Lower leg skin (tissue), 4 donors: ENCODE results near the gene OR6N1. TPM values are rescaled to one million over a fixed set of nuclear protein-coding genes. Genes with fewer than 3 reads are reported as not detected.

Experiments
- DNase-seq, 2 donors: peaks; one replicate each; pipeline ENCODE4 v3.0.0-alpha.2; 2019; ENCODE audit warnings: low spot score in 2 of 2
- H3K4me3 ChIP-seq: fragments of 200-600 bp; sonication (generic); 2 replicates; pipeline ENCODE4 v1.5.1; 2017; ENCODE audit warnings: mild to moderate bottlenecking, low read depth; ENCODE audit not compliant: poor library complexity, severe bottlenecking
- POLR2A ChIP-seq, 2 donors: fragments of 450-650 bp; IDR thresholded peaks; one replicate each; pipeline ENCODE4 v1.6.1; 2016 to 2017; ENCODE audit warnings: antibody characterized with exemption in 2 of 2, mild to moderate bottlenecking in 1 of 2, moderate library complexity in 1 of 2
- WGBS, 2 donors: methylation state at CpG; one replicate each; pipeline ENCODE4 v1.1.5; 2018; 5-methylcytosine and 5-hydroxymethylcytosine counted together
- intact Hi-C: fragments of 100-400 bp; cut with DNase I; formaldehyde crosslinking; loops from one replicate; pipeline ENCODE4 v1.15.0; 2023; ENCODE audit warnings: low total_unique reads
- total RNA-seq, 4 donors: library from RNA; depleted of rRNA; stranded (reverse); fragments of >200 nt; gene quantifications; one replicate each; pipeline ENCODE4 v1.1.0, GENCODE V29; 2016
- TF ChIP-seq, protein P1 (sequence below), 3 donors: fragments of 450-650 bp; IDR thresholded peaks; one replicate each; pipeline ENCODE4 v1.5.1; 2016; ENCODE audit warnings: antibody characterized with exemption in 3 of 3, mild to moderate bottlenecking in 3 of 3, moderate library complexity in 2 of 3

Gene OR6N1
- total RNA-seq, 4 donors from 2014 or later, result not detected

DNA sequence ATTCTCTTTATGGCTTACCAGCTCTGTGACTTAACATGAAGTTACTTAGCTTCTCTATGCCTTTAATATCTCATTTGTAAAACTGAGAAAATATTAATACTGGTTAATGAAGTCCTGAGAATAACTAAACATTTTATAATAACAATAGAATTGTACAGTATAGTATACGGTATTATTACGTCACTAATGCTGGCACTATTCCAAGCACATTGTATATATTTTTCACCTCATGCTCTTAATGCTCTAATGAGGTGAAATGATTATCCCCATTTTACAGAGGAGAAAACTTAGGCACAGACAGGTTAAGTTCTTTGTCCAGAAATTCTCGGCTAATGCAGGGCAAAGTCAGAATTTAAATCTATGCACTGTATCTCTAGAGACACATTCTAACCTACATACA is 52.3 kb downstream of the OR6N1 start:
- no peak for DNase-seq
- intact Hi-C loops, result no loop called here
- TF ChIP-seq, protein P1, sequence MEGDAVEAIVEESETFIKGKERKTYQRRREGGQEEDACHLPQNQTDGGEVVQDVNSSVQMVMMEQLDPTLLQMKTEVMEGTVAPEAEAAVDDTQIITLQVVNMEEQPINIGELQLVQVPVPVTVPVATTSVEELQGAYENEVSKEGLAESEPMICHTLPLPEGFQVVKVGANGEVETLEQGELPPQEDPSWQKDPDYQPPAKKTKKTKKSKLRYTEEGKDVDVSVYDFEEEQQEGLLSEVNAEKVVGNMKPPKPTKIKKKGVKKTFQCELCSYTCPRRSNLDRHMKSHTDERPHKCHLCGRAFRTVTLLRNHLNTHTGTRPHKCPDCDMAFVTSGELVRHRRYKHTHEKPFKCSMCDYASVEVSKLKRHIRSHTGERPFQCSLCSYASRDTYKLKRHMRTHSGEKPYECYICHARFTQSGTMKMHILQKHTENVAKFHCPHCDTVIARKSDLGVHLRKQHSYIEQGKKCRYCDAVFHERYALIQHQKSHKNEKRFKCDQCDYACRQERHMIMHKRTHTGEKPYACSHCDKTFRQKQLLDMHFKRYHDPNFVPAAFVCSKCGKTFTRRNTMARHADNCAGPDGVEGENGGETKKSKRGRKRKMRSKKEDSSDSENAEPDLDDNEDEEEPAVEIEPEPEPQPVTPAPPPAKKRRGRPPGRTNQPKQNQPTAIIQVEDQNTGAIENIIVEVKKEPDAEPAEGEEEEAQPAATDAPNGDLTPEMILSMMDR (IDR thresholded peaks at IDR 0.05), result no peak
- TF ChIP-seq POLR2A (IDR thresholded peaks at IDR 0.05), result no peak
- WGBS, 2 donors, result 54 to 58% methylated on average over 3 of the region's 3 CpGs
- H3K4me3 ChIP-seq, result no peak overlapping the region

DNA sequence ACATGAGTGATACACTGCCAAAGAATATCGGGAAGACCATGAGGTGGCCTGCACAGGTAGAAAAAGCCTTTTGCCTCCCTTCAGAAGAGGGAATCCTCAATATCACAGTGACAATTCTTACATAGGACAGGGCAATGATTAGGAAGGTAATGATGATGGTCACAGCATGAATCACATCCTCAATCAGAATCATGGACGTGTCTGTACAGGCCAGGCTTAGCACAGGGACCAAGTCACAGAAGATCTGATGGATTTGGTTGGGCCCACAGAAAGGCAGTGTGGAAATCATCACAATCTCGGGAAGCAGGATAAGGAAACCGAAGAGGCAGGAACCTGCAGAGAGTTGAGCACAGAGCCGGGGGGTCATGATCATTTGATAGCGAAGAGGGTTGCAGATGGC is 54.7 kb downstream of the OR6N1 start:
- no peak for DNase-seq
- intact Hi-C loops, result no loop called here
- 85 to 88% methylated on average over 6 of the region's 6 CpGs for WGBS, 2 donors
- TF ChIP-seq, protein P1 (IDR thresholded peaks at IDR 0.05), result no peak
- TF ChIP-seq POLR2A (IDR thresholded peaks at IDR 0.05), result no peak
- no peak overlapping the region for H3K4me3 ChIP-seq

DNA sequence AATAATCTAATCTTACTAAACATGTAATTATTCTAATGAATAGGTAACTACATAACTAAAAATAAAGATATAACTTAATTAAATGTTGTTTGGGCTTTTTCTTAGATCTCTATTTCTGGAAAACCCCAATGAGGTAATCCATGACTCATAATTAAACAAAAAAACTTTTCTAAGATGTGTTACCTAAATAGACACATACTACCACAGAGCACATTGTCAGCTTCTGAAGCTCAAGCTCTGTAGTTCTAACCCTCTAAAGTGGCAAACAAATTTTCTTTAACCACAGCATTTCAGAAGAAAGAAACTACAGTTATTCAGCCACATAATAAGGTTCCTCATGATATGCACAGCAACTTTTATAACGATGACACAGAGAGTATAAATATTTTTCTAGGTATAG is 55.7 kb downstream of the OR6N1 start:
- no peak for DNase-seq
- TF ChIP-seq POLR2A (IDR thresholded peaks at IDR 0.05), result no peak
- TF ChIP-seq, protein P1 (IDR thresholded peaks at IDR 0.05), result no peak
- 68 to 70% methylated on average over 1 of the region's 1 CpG for WGBS, 2 donors
- H3K4me3 ChIP-seq, result no peak overlapping the region
- intact Hi-C loops, result no loop called here

DNA sequence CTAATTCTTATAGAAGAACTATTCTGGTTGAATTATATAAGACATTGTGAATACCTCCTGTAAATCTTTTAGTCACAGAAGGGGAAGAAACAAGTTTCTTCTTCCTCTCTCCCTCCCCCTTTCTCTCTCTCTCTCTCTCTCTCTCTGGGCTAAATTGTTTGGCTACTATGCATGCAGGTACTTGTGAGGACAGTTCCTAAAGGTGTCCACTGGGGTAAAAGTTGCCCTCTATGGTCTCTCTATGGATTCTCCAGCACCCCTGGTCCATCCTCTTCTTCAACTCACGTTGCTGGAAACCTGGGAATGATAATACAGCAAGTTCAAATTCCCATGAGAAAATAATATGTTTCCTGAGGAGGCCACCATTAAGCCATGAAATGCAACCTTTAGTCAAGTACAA is 57.2 kb downstream of the OR6N1 start:
- intact Hi-C loops, result no loop called here
- 35 to 50% methylated on average over 1 of the region's 1 CpG for WGBS, 2 donors
- TF ChIP-seq, protein P1 (IDR thresholded peaks at IDR 0.05), result no peak
- no peak for TF ChIP-seq POLR2A (IDR thresholded peaks at IDR 0.05)
- H3K4me3 ChIP-seq, result no peak overlapping the region
- no peak for DNase-seq

Other genes starting within 250 kb of the OR6N1 start
- gene OR6Y1, start 217.8 kb downstream of the OR6N1 start, total RNA-seq, result not detected
- gene OR6P1, start 201.6 kb downstream of the OR6N1 start, total RNA-seq, result not detected
- gene OR10X1, start 192.3 kb downstream of the OR6N1 start, total RNA-seq, result not detected
- not detected for gene OR10Z1, start 166.9 kb downstream of the OR6N1 start, total RNA-seq
- gene SPTA1, start 85.5 kb downstream of the OR6N1 start, total RNA-seq, result under 1 TPM in 1 of 4 donors, not detected in 3; 0.02 TPM
- not detected for gene OR6K2, start 71.5 kb downstream of the OR6N1 start, total RNA-seq
- not detected for gene OR6K3, start 51.5 kb downstream of the OR6N1 start, total RNA-seq
- gene OR6K6, start 17.5 kb downstream of the OR6N1 start, total RNA-seq, result not detected
- not detected for gene OR6N2, start 9.0 kb upstream of the OR6N1 start, total RNA-seq
- 1 to 10 TPM; 1.1 to 3.7 (median 3.2) TPM for gene MNDA, start 59.2 kb upstream of the OR6N1 start, total RNA-seq
- under 1 TPM in 1 of 4 donors, not detected in 3; 0.39 TPM for gene PYHIN1, start 159.4 kb upstream of the OR6N1 start, total RNA-seq
- gene IFI16, start 237.7 kb upstream of the OR6N1 start, total RNA-seq, result 10 to 100 TPM; 47.0 to 72.0 (median 50.8) TPM